Mucosa of rectum (tissue), 2 donors: ENCODE data around the gene IMMP2L.

Source experiments
- H3K27ac ChIP-seq, 2 donors: one replicate each; pipeline ENCODE4 v1.7.0; 2013; ENCODE audit warnings: inconsistent platforms in 2 of 2, low read depth in 2 of 2, low read length in 2 of 2
- H3K27me3 ChIP-seq, 2 donors: one replicate each; pipeline ENCODE4 v1.7.0; 2013; ENCODE audit warnings: low read length in 2 of 2; ENCODE audit not compliant: control insufficient read depth in 2 of 2, insufficient read depth in 2 of 2
- H3K36me3 ChIP-seq, 2 donors: one replicate each; pipeline ENCODE4 v1.7.0; 2013; ENCODE audit warnings: low read length in 2 of 2; ENCODE audit not compliant: control insufficient read depth in 2 of 2, insufficient read depth in 2 of 2
- H3K4me1 ChIP-seq, 2 donors: one replicate each; pipeline ENCODE4 v1.7.0; 2013; ENCODE audit warnings: low read length in 2 of 2, mild to moderate bottlenecking in 1 of 2; ENCODE audit not compliant: control insufficient read depth in 2 of 2, insufficient read depth in 2 of 2
- H3K4me3 ChIP-seq, 2 donors: one replicate each; pipeline ENCODE4 v1.7.0; 2013; ENCODE audit warnings: low read length in 2 of 2
- H3K9ac ChIP-seq, 2 donors: one replicate each; pipeline ENCODE4 v1.7.0; 2013; ENCODE audit warnings: low read length in 2 of 2, low read depth in 1 of 2, mild to moderate bottlenecking in 1 of 2
- H3K9me3 ChIP-seq, 2 donors: one replicate each; pipeline ENCODE4 v1.7.0; 2013; ENCODE audit warnings: low read length in 2 of 2; ENCODE audit not compliant: control insufficient read depth in 2 of 2
- donor health status: healthy.
- donor health status: Normal muscosa, but diverticular disease.

The IMMP2L gene

DNA sequence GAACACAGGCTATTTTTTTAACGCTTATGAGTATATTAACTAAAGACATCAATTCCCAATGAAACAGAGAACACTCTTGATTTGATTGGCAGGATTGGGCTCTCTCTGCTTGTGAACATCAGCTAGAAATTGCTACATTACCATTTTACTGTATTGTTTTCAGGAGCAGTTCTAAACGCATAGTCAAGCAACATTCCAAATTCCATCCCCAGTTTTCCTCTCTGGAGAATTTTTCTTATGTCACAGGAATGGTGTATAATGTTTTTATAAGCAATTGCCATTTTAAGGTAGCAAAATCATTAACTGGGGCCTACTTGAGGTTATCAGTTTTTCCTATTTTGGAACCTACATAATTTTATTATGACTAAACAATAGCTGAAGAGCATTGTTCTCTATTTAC lies 748.3 kb downstream of the IMMP2L start:
- no peak overlapping the region for H3K9ac ChIP-seq
- H3K27ac ChIP-seq = no peak overlapping the region
- H3K9me3 ChIP-seq = no peaks in the 10 kb centered on the region
- H3K27me3 ChIP-seq = no peaks in the 10 kb centered on the region
- no peak overlapping the region for H3K4me3 ChIP-seq
- no peaks in the 10 kb centered on the region for H3K36me3 ChIP-seq
- H3K4me1 ChIP-seq = no peaks in the 10 kb centered on the region

DNA sequence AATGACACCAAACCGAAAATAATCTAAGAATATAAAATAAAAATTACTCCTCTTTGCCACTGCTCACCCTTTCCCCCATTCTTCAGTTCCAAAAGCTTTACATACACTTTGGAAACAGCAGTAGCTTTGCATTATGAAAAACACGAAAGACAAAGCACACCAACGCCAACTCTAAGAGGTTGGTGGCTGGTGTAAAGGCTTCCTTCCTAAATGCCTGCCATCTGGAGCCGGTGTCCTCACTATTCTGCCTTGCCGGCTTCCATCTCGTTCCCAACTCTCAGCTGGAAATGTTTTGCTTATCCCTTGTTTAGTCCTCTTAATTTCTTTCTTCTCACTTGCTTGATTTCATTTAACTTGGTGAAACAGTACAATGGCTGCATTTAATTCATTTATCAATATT lies 752.5 kb downstream of the IMMP2L start:
- Histone ChIP-seq H3K4me1 (no peaks in the 10 kb centered on the region), H3K9ac (no peak overlapping the region), H3K4me3 (no peak overlapping the region), H3K9me3 (no peaks in the 10 kb centered on the region), H3K36me3 (no peaks in the 10 kb centered on the region), H3K27me3 (no peaks in the 10 kb centered on the region), H3K27ac (no peak overlapping the region)

DNA sequence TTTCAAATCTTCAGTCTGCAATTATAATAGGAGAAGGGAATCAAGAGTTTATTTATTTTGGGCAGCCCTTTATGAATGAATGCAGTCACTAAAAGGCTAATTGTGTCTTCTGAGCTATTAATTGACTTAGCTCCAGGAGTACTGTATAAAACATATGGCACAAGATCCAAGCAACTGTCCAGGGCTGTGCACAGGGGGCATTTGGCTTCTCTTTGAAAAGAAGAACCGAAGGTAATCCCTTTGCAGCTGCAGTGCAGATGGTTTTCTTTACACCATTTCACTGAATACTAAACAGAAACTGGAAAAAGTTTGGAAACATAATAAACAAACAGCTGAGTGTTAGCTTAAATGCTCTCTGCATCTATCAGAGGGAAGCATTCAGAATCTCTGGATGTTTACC lies 753.9 kb downstream of the IMMP2L start:
- H3K4me3 ChIP-seq = no peak overlapping the region
- H3K27me3 ChIP-seq = no peaks in the 10 kb centered on the region
- H3K27ac ChIP-seq = no peak overlapping the region
- H3K36me3 ChIP-seq = no peaks in the 10 kb centered on the region
- no peaks in the 10 kb centered on the region for H3K4me1 ChIP-seq
- no peaks in the 10 kb centered on the region for H3K9me3 ChIP-seq
- H3K9ac ChIP-seq = no peak overlapping the region

DNA sequence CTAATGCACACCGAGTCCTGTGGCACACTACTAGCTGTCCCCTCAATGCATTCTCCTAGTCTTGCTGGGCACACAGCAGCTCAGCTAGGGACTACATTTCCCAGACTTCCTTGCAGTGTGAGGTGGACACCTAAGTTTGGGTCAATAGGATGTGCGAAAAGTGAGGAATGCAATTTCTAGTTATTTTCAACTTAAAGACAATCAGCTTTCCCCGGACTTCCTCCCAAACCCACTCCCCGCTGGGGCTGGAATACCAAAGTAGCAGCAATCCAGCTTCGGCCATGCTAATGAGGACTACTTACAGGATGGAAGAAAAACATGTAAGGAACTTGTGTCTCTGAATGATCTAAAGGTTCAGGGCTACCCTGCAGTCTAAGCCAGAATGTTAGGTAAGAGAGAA lies 757.8 kb downstream of the IMMP2L start:
- Histone ChIP-seq H3K36me3 (no peaks in the 10 kb centered on the region), H3K27me3 (no peaks in the 10 kb centered on the region)

DNA sequence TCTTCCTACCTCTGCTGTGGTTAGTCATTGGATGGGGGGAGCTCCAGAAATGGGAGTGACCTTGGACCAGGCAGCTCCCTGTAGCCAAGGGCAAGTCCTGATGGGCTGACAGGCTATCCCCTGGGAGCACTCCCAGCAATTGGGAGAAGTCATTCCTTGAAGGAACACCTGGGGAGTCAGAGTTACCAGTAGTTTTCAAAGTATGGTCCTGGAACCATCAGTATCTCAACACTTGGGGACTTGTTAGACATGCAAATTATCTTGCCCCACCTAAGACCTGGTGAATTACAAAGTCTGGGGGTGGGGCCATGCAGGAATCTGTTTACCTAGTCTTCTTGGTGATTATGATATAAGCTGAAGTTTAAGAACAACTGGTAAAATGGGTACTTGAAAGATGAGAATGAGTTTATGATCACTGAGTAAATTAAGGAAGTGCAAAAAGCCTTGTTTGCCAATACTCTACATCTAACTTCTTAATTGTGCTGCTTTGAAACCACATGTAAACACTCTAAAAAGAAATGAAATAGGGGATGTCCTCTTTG lies 758.6 kb downstream of the IMMP2L start:
- no peaks in the 10 kb centered on the region for H3K4me1 ChIP-seq
- no peak overlapping the region for H3K9ac ChIP-seq
- H3K9me3 ChIP-seq = no peaks in the 10 kb centered on the region
- no peaks in the 10 kb centered on the region for H3K36me3 ChIP-seq
- H3K27ac ChIP-seq = no peak overlapping the region
- H3K4me3 ChIP-seq = no peak overlapping the region
- no peaks in the 10 kb centered on the region for H3K27me3 ChIP-seq

More for the DNA sequence above, 757.8 kb downstream of the IMMP2L start:
- Histone ChIP-seq H3K9me3 (no peaks in the 10 kb centered on the region), H3K4me1 (no peaks in the 10 kb centered on the region), H3K4me3 (no peak overlapping the region), H3K9ac (no peak overlapping the region), H3K27ac (no peak overlapping the region)

DNA sequence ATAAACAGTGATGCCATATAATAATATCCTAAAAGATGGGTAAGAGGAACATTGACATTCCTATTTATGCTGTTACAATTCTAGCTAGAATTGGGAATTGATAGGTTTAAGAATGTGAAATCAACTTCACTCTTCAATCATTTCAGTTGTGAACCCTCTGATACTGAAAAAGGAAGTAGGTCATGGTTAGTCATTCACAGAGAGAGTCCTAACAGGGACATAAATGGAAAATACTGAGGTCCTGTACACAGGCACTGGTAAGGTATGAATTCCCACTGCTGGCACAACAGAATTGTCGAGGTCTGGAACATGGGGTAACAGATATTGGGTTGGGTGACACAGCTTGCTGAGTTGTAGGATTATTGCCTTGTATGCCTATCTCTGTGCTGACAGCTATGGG lies 760.8 kb downstream of the IMMP2L start:
- Histone ChIP-seq H3K27me3 (no peaks in the 10 kb centered on the region), H3K9me3 (no peaks in the 10 kb centered on the region), H3K9ac (no peak overlapping the region), H3K36me3 (no peaks in the 10 kb centered on the region), H3K27ac (no peak overlapping the region), H3K4me1 (no peaks in the 10 kb centered on the region), H3K4me3 (no peak overlapping the region)

DNA sequence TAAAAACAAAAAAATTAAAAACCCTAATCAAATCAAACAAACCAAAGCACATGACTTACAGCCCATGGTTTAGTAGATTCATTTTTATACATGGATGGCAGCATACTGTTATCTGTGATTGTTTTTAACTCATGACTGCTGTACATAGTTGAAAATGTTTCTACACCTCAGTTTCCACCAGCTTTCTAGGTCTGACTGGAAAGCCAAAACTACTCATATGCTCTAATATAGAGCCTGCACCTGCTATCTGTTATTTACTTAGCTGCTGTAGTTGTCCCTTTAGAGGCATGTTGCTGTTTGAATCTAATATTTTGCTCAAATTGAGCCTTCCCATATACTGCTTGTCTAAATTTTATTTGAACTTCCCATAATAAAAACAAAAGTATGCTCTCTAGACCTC lies 761.3 kb downstream of the IMMP2L start:
- Histone ChIP-seq H3K4me3 (no peak overlapping the region), H3K36me3 (no peaks in the 10 kb centered on the region), H3K9me3 (no peaks in the 10 kb centered on the region), H3K27ac (no peak overlapping the region), H3K4me1 (no peaks in the 10 kb centered on the region), H3K27me3 (no peaks in the 10 kb centered on the region), H3K9ac (no peak overlapping the region)

DNA sequence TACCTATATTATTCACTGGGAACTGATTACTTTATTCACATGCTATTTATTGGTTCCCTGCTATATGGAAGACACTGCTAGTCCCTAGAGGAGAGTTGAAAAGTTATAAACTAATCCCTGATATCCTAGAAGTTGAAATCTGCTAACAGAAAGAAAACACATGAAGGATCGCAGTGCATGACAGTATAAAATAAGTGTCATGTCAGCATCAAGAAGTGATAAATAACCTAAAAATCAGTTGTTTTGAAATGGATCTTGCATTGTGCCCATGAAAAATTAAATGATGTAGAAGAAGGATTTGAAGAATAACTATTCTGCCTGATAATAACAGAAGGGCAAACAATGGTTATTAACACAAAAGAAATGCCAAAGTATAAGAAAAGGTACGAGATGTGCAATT lies 764.6 kb downstream of the IMMP2L start:
- Histone ChIP-seq H3K27ac (no peak overlapping the region), H3K36me3 (no peaks in the 10 kb centered on the region), H3K9ac (no peak overlapping the region), H3K4me1 (no peaks in the 10 kb centered on the region), H3K27me3 (no peaks in the 10 kb centered on the region), H3K4me3 (no peak overlapping the region), H3K9me3 (no peaks in the 10 kb centered on the region)

DNA sequence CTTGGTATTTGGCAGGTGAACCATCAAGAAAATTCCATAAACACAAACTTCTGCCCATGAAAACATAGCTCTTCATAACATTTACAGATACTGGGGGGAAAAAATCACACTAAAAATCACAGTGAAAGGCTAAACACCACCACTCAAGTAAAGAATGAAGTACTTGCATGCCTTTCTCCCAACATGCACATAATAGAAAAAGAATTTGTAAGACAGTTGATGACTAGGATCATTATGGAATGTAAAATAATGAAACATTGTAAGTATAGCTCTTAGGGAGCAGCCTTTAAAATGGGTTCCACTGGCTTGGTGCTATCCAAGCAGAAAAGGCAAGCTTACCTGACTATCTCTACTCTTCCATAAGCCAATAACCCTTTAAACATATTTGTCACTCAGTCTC lies 771.3 kb downstream of the IMMP2L start:
- H3K9ac ChIP-seq = no peak overlapping the region
- H3K4me1 ChIP-seq = no peaks in the 10 kb centered on the region

DNA sequence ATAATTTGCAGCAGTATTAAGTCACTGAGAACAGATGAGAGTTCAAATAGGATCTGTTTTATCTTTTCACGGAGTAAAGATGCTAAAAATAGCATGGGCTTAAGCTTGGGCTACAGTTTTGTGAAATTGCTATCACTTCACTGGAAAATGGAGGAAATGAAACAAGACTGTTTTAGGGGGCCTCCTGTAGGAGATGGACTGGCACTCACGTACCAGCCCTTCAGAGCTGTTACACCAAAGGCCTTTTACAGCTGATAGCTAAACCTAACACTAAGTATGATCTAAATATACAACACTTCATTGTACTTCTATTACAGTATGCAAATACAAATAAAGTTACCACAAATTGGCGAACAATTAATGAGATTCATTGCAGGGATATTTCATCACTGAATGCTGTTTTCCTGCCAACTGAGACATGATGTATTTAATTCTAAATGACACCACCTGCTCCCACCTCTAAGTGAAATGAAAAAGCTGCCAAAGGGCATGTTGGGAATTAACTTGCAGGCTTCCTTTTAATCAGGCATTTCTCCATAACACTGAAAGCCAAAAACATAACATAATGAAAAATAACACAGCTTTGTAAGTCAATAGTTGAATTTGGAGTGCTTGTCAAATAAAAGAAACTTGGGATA lies 775.8 kb downstream of the IMMP2L start:
- no peaks in the 10 kb centered on the region for H3K36me3 ChIP-seq
- H3K9me3 ChIP-seq = no peaks in the 10 kb centered on the region
- H3K9ac ChIP-seq = no peak overlapping the region
- H3K27ac ChIP-seq = no peak overlapping the region
- no peaks in the 10 kb centered on the region for H3K27me3 ChIP-seq
- no peak overlapping the region for H3K4me3 ChIP-seq
- H3K4me1 ChIP-seq = no peaks in the 10 kb centered on the region

More for the DNA sequence above, 771.3 kb downstream of the IMMP2L start:
- Histone ChIP-seq H3K36me3 (no peaks in the 10 kb centered on the region), H3K4me3 (no peak overlapping the region), H3K27ac (no peak overlapping the region), H3K27me3 (no peaks in the 10 kb centered on the region), H3K9me3 (no peaks in the 10 kb centered on the region)
